Measurements from ENCODE around the gene OSBPL5. TPM values are rescaled to one million over a fixed set of nuclear protein-coding genes. Genes with fewer than 3 reads are reported as not detected.
A peak's percentile ranks its signal among the peaks of the same experiment; 100 is the strongest.

OSBPL5 gene
- total and polyA plus RNA-seq, 8 donors, result 8.6 to 127 (median 25.2) TPM

GRCh38 chr11:3205261-3206155, 40.4 kb upstream of the OSBPL5 start:
- Histone ChIP-seq H3K27ac (no peak overlapping the region), H3K4me3 (no peak overlapping the region), H3K27me3 (peaks cover 6 to 46% (median 40%) of the 10 kb centered on the region in 3 donors), H3K9me3 (peaks cover 0 to 2% (median under 1%) of the 10 kb centered on the region in 4 donors), H3K36me3 (no peaks in the 10 kb centered on the region), H3K4me1 (peaks cover 7 to 21% (median 13%) of the 10 kb centered on the region in 4 donors)
- WGBS, 5 donors, result 25 to 56% (median 47%) methylated on average over 13 to 16 of the region's 16 CpGs
- intact Hi-C loops (cut with DNase I; ENCODE audit: low total_unique reads), result no loop called here
- peak in 1 of 2 donors; percentile 33 for DNase-seq
- TF ChIP-seq EP300 (IDR thresholded peaks at IDR 0.05) (no peak), POLR2A (IDR thresholded peaks at IDR 0.05) (no peak), POLR2AphosphoS5 (IDR thresholded peaks at IDR 0.05) (no peak), CTCF (IDR thresholded peaks at IDR 0.05) (no peak)

GRCh38 chr11:3204141-3205015, 39.3 kb upstream of the OSBPL5 start:
- 78 to 83% (median 80%) methylated on average over 12 to 24 of the region's 24 CpGs for WGBS, 5 donors
- Histone ChIP-seq H3K9me3 (no peaks in the 10 kb centered on the region), H3K27ac (no peak overlapping the region), H3K4me1 (peaks cover 7 to 21% (median 13%) of the 10 kb centered on the region in 4 donors), H3K36me3 (no peaks in the 10 kb centered on the region), H3K4me3 (no peak overlapping the region), H3K27me3 (peaks cover 6 to 58% (median 42%) of the 10 kb centered on the region in 3 donors)
- no peak for DNase-seq
- intact Hi-C loops (cut with DNase I; ENCODE audit: low total_unique reads), result no loop called here
- TF ChIP-seq POLR2AphosphoS5 (IDR thresholded peaks at IDR 0.05) (no peak), POLR2A (IDR thresholded peaks at IDR 0.05) (no peak), EP300 (IDR thresholded peaks at IDR 0.05) (no peak), CTCF (IDR thresholded peaks at IDR 0.05) (no peak)

- peaks cover 6 to 67% (median 42%) of the 10 kb centered on the region in 3 donors for H3K27me3 ChIP-seq
- H3K27ac ChIP-seq, result no peak overlapping the region
- no peaks in the 10 kb centered on the region for H3K9me3 ChIP-seq
- no peaks in the 10 kb centered on the region for H3K36me3 ChIP-seq
- no peak for TF ChIP-seq POLR2A (IDR thresholded peaks at IDR 0.05)
- TF ChIP-seq POLR2AphosphoS5 (IDR thresholded peaks at IDR 0.05), result no peak
- no peak for TF ChIP-seq EP300 (IDR thresholded peaks at IDR 0.05)
- no peak for TF ChIP-seq CTCF (IDR thresholded peaks at IDR 0.05)
- peak overlapping the region in 1 of 4 donors; percentile 6 for H3K4me3 ChIP-seq
- DNase-seq, result peak in 1 of 2 donors; percentile 56
- peaks cover 7 to 21% (median 13%) of the 10 kb centered on the region in 4 donors for H3K4me1 ChIP-seq
- intact Hi-C loops (cut with DNase I; ENCODE audit: low total_unique reads), result no loop called here
- WGBS, 5 donors, result 3 to 12% (median 5%) methylated on average over 25 to 51 of the region's 51 CpGs
These were observed 38.3 kb upstream of the OSBPL5 start for GRCh38 chr11:3203221-3204043.

Measured in stomach (tissue), 9 donors.